ENCODE data around the gene KIF18B. TPM values are rescaled to one million over a fixed set of nuclear protein-coding genes. Genes with fewer than 3 reads are reported as not detected.

Gene KIF18B
- total and polyA plus RNA-seq, 2 donors from 2014 or later, result 0.44 TPM; not detected in 1

DNA sequence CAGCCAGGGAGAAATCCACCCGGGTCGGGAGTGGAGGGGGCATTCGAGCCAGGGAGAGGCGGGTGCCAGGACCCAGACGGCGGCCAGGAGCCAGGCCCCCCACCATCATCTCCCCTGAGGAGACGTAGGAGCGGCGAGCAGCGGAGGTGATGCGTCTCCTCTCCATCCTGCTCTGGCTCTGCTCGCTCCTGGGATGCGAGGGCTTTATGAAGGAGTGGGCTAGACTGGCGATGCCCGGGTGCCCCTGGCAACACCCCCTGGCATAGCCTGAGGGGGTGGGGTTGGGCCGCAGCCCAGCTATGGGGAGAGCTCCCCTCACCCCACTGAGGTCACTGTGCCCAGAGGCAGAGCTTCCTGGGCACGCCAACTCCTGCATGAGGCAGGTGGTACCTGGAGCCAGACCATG, 32.2 kb downstream of the KIF18B start, which contains the start of gene GFAP:
TSS of gene GFAP (minus strand) at position 180 of the 406 bp plus-strand sequence. CDS start at position 166, 14 bp downstream.
- Histone ChIP-seq H3K27ac (ENCODE audit: low read depth in 2 of 2, low read length in 2 of 2) (no peak within 1 kb of the TSS), H3K9me3 (ENCODE audit: control insufficient read depth in 2 of 3, insufficient read depth in 1 of 3, low read length in 3 of 3) (no peaks in the 10 kb centered on the region), H3K4me3 (ENCODE audit: low read length in 3 of 3) (no peak within 1 kb of the TSS), H3K9ac (ENCODE audit: low read length in 3 of 3) (no peak within 1 kb of the TSS), H3K27me3 (ENCODE audit: control insufficient read depth, insufficient read depth, low read length) (no peaks in the 10 kb centered on the region), H3K36me3 (ENCODE audit: control insufficient read depth in 2 of 3, insufficient read depth in 3 of 3, low read length in 3 of 3) (no peaks in the 10 kb centered on the region), H3K4me1 (ENCODE audit: control insufficient read depth in 2 of 3, insufficient read depth in 2 of 3, low read depth in 1 of 3, low read length in 3 of 3) (peaks cover 0 to 5% (median 0%) of the 10 kb centered on the region in 3 donors)
- intact Hi-C loops (cut with DNase I), result loop anchor here (5.0 kb wide), 1 partner anchor 107 kb away; no protein-coding TSS in a partner anchor
- FAIRE-seq, result no peak
- DNase-seq, result peak in 1 of 5 donors; percentile 36
- TF ChIP-seq, protein P1, sequence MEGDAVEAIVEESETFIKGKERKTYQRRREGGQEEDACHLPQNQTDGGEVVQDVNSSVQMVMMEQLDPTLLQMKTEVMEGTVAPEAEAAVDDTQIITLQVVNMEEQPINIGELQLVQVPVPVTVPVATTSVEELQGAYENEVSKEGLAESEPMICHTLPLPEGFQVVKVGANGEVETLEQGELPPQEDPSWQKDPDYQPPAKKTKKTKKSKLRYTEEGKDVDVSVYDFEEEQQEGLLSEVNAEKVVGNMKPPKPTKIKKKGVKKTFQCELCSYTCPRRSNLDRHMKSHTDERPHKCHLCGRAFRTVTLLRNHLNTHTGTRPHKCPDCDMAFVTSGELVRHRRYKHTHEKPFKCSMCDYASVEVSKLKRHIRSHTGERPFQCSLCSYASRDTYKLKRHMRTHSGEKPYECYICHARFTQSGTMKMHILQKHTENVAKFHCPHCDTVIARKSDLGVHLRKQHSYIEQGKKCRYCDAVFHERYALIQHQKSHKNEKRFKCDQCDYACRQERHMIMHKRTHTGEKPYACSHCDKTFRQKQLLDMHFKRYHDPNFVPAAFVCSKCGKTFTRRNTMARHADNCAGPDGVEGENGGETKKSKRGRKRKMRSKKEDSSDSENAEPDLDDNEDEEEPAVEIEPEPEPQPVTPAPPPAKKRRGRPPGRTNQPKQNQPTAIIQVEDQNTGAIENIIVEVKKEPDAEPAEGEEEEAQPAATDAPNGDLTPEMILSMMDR (IDR thresholded peaks at IDR 0.05; ENCODE audit: borderline replicate concordance, extremely low read depth, insufficient read depth), result no peak

DNA sequence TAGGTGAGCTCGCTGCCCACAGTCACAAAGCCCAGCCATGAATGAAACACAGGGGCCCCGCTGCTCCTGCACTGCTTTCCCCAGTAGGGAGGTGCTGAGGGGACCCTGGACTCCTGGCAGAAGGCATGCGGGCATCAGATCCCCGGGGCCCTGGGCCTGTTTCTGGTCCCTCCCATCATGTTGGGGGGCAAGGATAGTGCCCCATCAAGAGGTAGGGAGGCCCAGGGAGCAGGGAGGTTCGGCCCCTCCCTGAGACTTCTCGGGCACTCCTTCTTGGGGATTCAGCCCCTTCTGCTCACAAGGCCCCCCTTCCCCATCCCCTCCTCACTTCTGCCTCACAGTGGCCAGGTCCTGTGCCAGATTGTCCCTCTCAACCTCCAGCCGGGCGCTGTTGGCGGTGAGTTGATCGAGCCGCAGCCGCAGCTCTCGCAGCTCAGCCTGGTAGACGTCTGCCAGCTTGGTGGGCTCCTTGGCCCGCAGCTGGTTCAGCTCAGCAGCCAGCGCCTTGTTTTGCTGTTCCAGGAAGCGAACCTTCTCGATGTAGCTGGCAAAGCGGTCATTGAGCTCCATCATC, 32.8 kb downstream of the KIF18B start:
- peak in 1 of 5 donors; percentile 33 for DNase-seq
- FAIRE-seq, result no peak
- Histone ChIP-seq H3K27ac (ENCODE audit: low read depth in 2 of 2, low read length in 2 of 2) (no peak overlapping the region), H3K4me3 (ENCODE audit: low read length in 3 of 3) (no peak overlapping the region), H3K27me3 (ENCODE audit: control insufficient read depth, insufficient read depth, low read length) (no peaks in the 10 kb centered on the region), H3K4me1 (ENCODE audit: control insufficient read depth in 2 of 3, insufficient read depth in 2 of 3, low read depth in 1 of 3, low read length in 3 of 3) (peaks cover 0 to 5% (median 0%) of the 10 kb centered on the region in 3 donors), H3K9ac (ENCODE audit: low read length in 3 of 3) (no peak overlapping the region), H3K9me3 (ENCODE audit: control insufficient read depth in 2 of 3, insufficient read depth in 1 of 3, low read length in 3 of 3) (no peaks in the 10 kb centered on the region), H3K36me3 (ENCODE audit: control insufficient read depth in 2 of 3, insufficient read depth in 3 of 3, low read length in 3 of 3) (no peaks in the 10 kb centered on the region)
- intact Hi-C loops (cut with DNase I), result loop anchor here (5.0 kb wide), 1 partner anchor 108 kb away; no protein-coding TSS in a partner anchor
- TF ChIP-seq, protein P1 (IDR thresholded peaks at IDR 0.05; ENCODE audit: borderline replicate concordance, extremely low read depth, insufficient read depth), result no peak

DNA sequence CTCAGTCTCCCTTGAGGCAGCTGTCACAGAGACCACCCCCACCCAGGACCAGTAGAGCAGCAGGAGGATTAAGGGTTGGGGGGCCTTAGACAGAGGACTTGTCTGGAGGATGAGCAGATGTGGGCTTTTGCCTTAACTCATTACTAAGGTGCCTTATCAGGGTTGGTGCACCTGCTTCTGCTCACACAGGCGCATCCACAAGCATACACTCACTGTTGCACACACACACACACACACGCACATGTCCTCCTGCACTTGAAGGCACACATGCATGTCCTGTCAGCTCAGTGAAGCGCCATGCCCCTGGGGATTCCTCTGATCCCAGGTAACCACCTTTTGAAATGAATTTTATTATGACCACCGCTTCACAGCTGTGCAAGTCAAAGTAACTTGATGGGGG, 33.4 kb downstream of the KIF18B start:
- Histone ChIP-seq H3K9me3 (ENCODE audit: control insufficient read depth in 2 of 3, insufficient read depth in 1 of 3, low read length in 3 of 3) (no peaks in the 10 kb centered on the region), H3K4me3 (ENCODE audit: low read length in 3 of 3) (no peak overlapping the region), H3K36me3 (ENCODE audit: control insufficient read depth in 2 of 3, insufficient read depth in 3 of 3, low read length in 3 of 3) (no peaks in the 10 kb centered on the region), H3K4me1 (ENCODE audit: control insufficient read depth in 2 of 3, insufficient read depth in 2 of 3, low read depth in 1 of 3, low read length in 3 of 3) (peaks cover 0 to 5% (median 0%) of the 10 kb centered on the region in 3 donors), H3K27me3 (ENCODE audit: control insufficient read depth, insufficient read depth, low read length) (no peaks in the 10 kb centered on the region), H3K9ac (ENCODE audit: low read length in 3 of 3) (no peak overlapping the region), H3K27ac (ENCODE audit: low read depth in 2 of 2, low read length in 2 of 2) (no peak overlapping the region)
- TF ChIP-seq, protein P1 (IDR thresholded peaks at IDR 0.05; ENCODE audit: borderline replicate concordance, extremely low read depth, insufficient read depth), result no peak
- intact Hi-C loops (cut with DNase I), result no loop called here
- peak in 2 of 5 donors; percentile 23 to 39 for DNase-seq
- FAIRE-seq, result no peak
